HepG2 (cell line): ENCODE measurements around the gene RAX. TPM values are rescaled to one million over a fixed set of nuclear protein-coding genes. Genes with fewer than 3 reads are reported as not detected.

Experiments
- ATAC-seq: fragments of 200-7000 bp; cut with Tn5 transposase; 3 replicates; pipeline ENCODE4 v1.9.1; 2020; ENCODE audit warnings: mild to moderate bottlenecking, moderate library complexity
- BruUV-seq: library from RNA; stranded (reverse); fragments of 400-500 nt; replicated peaks from 2 replicates; lab custom pipeline; 2021; lab: Mats Ljungman, UMichigan
- CTCF ChIA-PET: fragments of 300-600 bp; formaldehyde crosslinking; extraction: SDS; loops from one replicate; lab custom pipeline; 2021; ENCODE audit warnings: low total read pairs, inconsistent platforms, low intra/inter-chr PET ratio; lab: Yijun Ruan, JAX
- POLR2A ChIA-PET: fragments of 350-600 bp; sonication (Branson Sonifier 250); formaldehyde crosslinking; loops from one replicate; lab custom pipeline; 2020; ENCODE audit warnings: antibody characterized with exemption, inconsistent platforms; lab: Yijun Ruan, JAX
- DNase-seq: peaks from one replicate; pipeline ENCODE4 v3.0.0-alpha.2; 2015; ENCODE audit warnings: low spot score
- FAIRE-seq: peaks from 3 replicates; lab custom pipeline; 2011; peaks lifted over from hg19 to GRCh38; lab: Jason Lieb, UNC
- H2AFZ ChIP-seq: one replicate; pipeline ENCODE4 v1.6.1; 2011; ENCODE audit warnings: low read length, inconsistent platforms
- H3K27ac ChIP-seq: fragments of 300-600 bp; 3 replicates; pipeline ENCODE4 v1.8.0; 2011; ENCODE audit warnings: mixed run types, mild to moderate bottlenecking, mixed read lengths, low read length, inconsistent platforms; ENCODE audit not compliant: insufficient read depth; ENCODE audit errors: extremely low read length
- H3K27me3 ChIP-seq, 2 experiments: fragments of 200-600 bp in 1 of 2; 2 replicates in 1 of 2; 3 replicates in 1 of 2; pipeline versions ENCODE4 v1.6.0 to v1.8.0; 2011; ENCODE audit warnings: low read length in 2 of 2, mild to moderate bottlenecking in 2 of 2, moderate library complexity in 2 of 2, inconsistent platforms in 1 of 2; ENCODE audit not compliant: insufficient read depth in 2 of 2, control insufficient read depth in 1 of 2
- H3K36me3 ChIP-seq, 2 experiments: fragments of 200-600 bp in 1 of 2; replicated peaks in 1 of 2; 2 replicates in 1 of 2; 3 replicates in 1 of 2; pipeline versions ENCODE4 v1.5.1 to v1.8.0; 2011; ENCODE audit warnings: low read length in 2 of 2, inconsistent platforms in 1 of 2; ENCODE audit not compliant: insufficient read depth in 2 of 2, control insufficient read depth in 1 of 2
- H3K4me1 ChIP-seq: 2 replicates; pipeline ENCODE4 v1.5.1; 2012; ENCODE audit warnings: low read length, inconsistent platforms; ENCODE audit not compliant: insufficient read depth
- H3K4me2 ChIP-seq: 2 replicates; pipeline ENCODE4 v1.6.0; 2011; ENCODE audit warnings: low read depth, low read length, inconsistent platforms
- H3K4me3 ChIP-seq, 3 experiments: fragments of 200-600 bp in 1 of 3; sonication (generic), shearing (Covaris generic) in 1 of 3; replicated peaks in 1 of 3; 2 replicates each; pipeline ENCODE4 v1.5.1; 2011 to 2016; ENCODE audit warnings: low read length in 3 of 3, inconsistent platforms in 2 of 3, low read depth in 2 of 3, mild to moderate bottlenecking in 2 of 3, control low read depth in 1 of 3, mixed read lengths in 1 of 3; ENCODE audit not compliant: insufficient read depth in 1 of 3
- H3K79me2 ChIP-seq: one replicate; pipeline ENCODE4 v1.6.1; 2011; ENCODE audit warnings: low read length, inconsistent platforms; ENCODE audit not compliant: insufficient read depth
- H3K9ac ChIP-seq: 2 replicates; pipeline ENCODE4 v1.6.0; 2011; ENCODE audit warnings: mild to moderate bottlenecking, low read depth, low read length, inconsistent platforms; ENCODE audit not compliant: insufficient read depth
- H3K9me3 ChIP-seq: 2 replicates; pipeline ENCODE4 v1.5.1; 2012; ENCODE audit warnings: mild to moderate bottlenecking, low read length
- H4K20me1 ChIP-seq: 2 replicates; pipeline ENCODE4 v1.6.0; 2011; ENCODE audit warnings: inconsistent platforms, mild to moderate bottlenecking, low read length, moderate library complexity; ENCODE audit not compliant: insufficient read depth
- ELF4 ChIP-seq: sonication (generic); formaldehyde crosslinking; IDR thresholded peaks from 2 replicates; pipeline ENCODE4 v1.5.0; 2020; ENCODE audit warnings: missing genetic modification reagents, mild to moderate bottlenecking, moderate library complexity, borderline replicate concordance
- IRX3 ChIP-seq: sonication (generic); formaldehyde crosslinking; IDR thresholded peaks from 2 replicates; pipeline ENCODE4 v1.8.1; 2023; ENCODE audit warnings: mild to moderate bottlenecking, low read depth, missing genetic modification reagents, borderline replicate concordance
- MED1 ChIP-seq: sonication (generic); formaldehyde crosslinking; IDR thresholded peaks from 2 replicates; pipeline ENCODE4 v1.4.0; 2020; ENCODE audit warnings: missing genetic modification reagents
- NFE2 ChIP-seq: sonication (generic); formaldehyde crosslinking; IDR thresholded peaks from 2 replicates; pipeline ENCODE4 v1.4.0; 2020; ENCODE audit warnings: missing genetic modification reagents
- PAX8 ChIP-seq: sonication (generic); formaldehyde crosslinking; IDR thresholded peaks from 2 replicates; pipeline ENCODE4 v1.8.0; 2022; ENCODE audit warnings: mild to moderate bottlenecking, missing genetic modification reagents, borderline replicate concordance
- SAFB2 ChIP-seq: sonication (generic); formaldehyde crosslinking; IDR thresholded peaks from 2 replicates; pipeline ENCODE4 v1.5.1; 2020; ENCODE audit warnings: missing genetic modification reagents, low read depth, mild to moderate bottlenecking, borderline replicate concordance
- STAG1 ChIP-seq: sonication (generic); formaldehyde crosslinking; IDR thresholded peaks from 2 replicates; pipeline ENCODE4 v1.4.0; 2020; ENCODE audit warnings: missing genetic modification reagents
- ZMYM4 ChIP-seq: sonication (generic); formaldehyde crosslinking; IDR thresholded peaks from 2 replicates; pipeline ENCODE4 v1.8.1; 2023; ENCODE audit warnings: mild to moderate bottlenecking, missing genetic modification reagents
- ZNF720 ChIP-seq: sonication (generic); formaldehyde crosslinking; IDR thresholded peaks from 2 replicates; pipeline ENCODE4 v1.4.0; 2020; ENCODE audit warnings: missing genetic modification reagents
- ZNF766 ChIP-seq: sonication (generic); formaldehyde crosslinking; IDR thresholded peaks from 2 replicates; pipeline ENCODE4 v1.5.0; 2020; ENCODE audit warnings: missing genetic modification reagents, borderline replicate concordance
- ZNF768 ChIP-seq: sonication (generic); formaldehyde crosslinking; IDR thresholded peaks from 2 replicates; pipeline ENCODE4 v1.4.0; 2020; ENCODE audit warnings: missing genetic modification reagents
- ZNF772 ChIP-seq: sonication (generic); formaldehyde crosslinking; IDR thresholded peaks from 2 replicates; pipeline ENCODE4 v1.5.0; 2020; ENCODE audit warnings: mild to moderate bottlenecking, missing genetic modification reagents
- WGBS: methylation state at CpG from one replicate; pipeline ENCODE4 v1.1.6; 2017; ENCODE audit warnings: low lambda C conversion rate; 5-methylcytosine and 5-hydroxymethylcytosine counted together
- in situ Hi-C: cut with HindIII; loops from 2 replicates; pipeline ENCODE4 v1.10.0; 2017; ENCODE audit warnings: low pct_unique_long_range_greater_than_20kb; ENCODE audit not compliant: extremely low pct_ligation_motif_present
- intact Hi-C: fragments of 100-400 bp; cut with micrococcal nuclease; formaldehyde crosslinking; loops from one replicate; pipeline ENCODE4 v1.10.0; 2022; ENCODE audit not compliant: unreplicated experiment
- polyA plus RNA-seq, 8 experiments: library from polyadenylated mRNA; depleted of rRNA in 3 of 8; stranded (reverse) in 7 of 8; unstranded in 1 of 8; fragments of >200 nt; fragmentation: Illumina TruSeq in 4 of 8; extraction: Trizol in 4 of 8; gene quantifications; 2 replicates each; pipeline versions ENCODE4 v1.2.1 to v1.2.3, GENCODE V29; 2011 to 2016; ENCODE audit warnings: low read depth in 4 of 8, missing spikeins in 1 of 8, mixed read lengths in 1 of 8; ENCODE audit not compliant: insufficient read depth in 1 of 8
- total RNA-seq, 5 experiments: library from RNA; depleted of rRNA; stranded (reverse); fragments of >200 nt; fragmentation: Illumina TruSeq; extraction: Trizol; gene quantifications; 2 replicates each; pipeline ENCODE4 v1.2.3, GENCODE V29; 2016; ENCODE audit warnings: low read depth in 1 of 5
- TF ChIP-seq, protein P1 (sequence below): sonication (generic); formaldehyde crosslinking; conservative IDR thresholded peaks from 2 replicates; pipeline ENCODE4 v1.8.0; 2022; ENCODE audit warnings: missing genetic modification reagents
- TF ChIP-seq, protein P2 (sequence below): sonication (generic); formaldehyde crosslinking; IDR thresholded peaks from 2 replicates; pipeline ENCODE4; 2020; ENCODE audit warnings: missing genetic modification reagents, mild to moderate bottlenecking, borderline replicate concordance
- TF ChIP-seq, protein P3 (sequence below): sonication (generic); formaldehyde crosslinking; IDR thresholded peaks from 2 replicates; pipeline ENCODE4 v1.4.0; 2020; ENCODE audit warnings: missing genetic modification reagents, borderline replicate concordance
- TF ChIP-seq, protein P4 (sequence below): sonication (generic); formaldehyde crosslinking; IDR thresholded peaks from 2 replicates; pipeline ENCODE4 v1.5.0; 2020; ENCODE audit warnings: missing genetic modification reagents

RAX gene
- total and polyA plus RNA-seq, 2 of the 13 experiments (the other 11 are each of a cell fraction or from before 2014, with no cell fraction given): not detected

DNA sequence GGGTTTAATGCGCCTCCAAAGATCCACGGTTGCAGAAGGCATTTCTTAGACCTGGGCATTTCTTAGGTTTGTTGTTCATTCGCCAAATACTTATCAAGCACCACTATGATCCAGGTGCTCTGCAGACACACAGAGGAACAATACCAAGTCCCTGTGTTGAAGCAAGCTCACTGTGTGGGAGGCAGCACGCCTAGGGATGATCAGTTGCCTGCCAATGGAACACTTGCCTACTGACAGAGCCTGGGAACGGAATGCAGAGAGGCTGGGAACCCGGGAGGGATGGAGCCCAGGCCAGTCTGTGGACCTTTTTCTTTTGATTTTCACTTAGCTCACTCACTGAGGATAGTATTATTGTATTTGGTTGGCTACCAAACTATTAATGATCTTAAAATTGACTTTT lies 55.2 kb downstream of the RAX start:
- Histone ChIP-seq H2AFZ (no peak overlapping the region), H3K9ac (no peak overlapping the region), H3K4me1 (no peaks in the 10 kb centered on the region), H3K4me2 (no peak overlapping the region), H3K9me3 (no peaks in the 10 kb centered on the region), H3K27me3 (peaks cover 9 to 39% of the 10 kb centered on the region in 2 experiments; a peak in 4 of 5 replicates), H3K79me2 (no peaks in the 10 kb centered on the region), H4K20me1 (no peaks in the 10 kb centered on the region), H3K4me3 (no peak overlapping the region), H3K36me3 (no peaks in the 10 kb centered on the region), H3K27ac (no peak overlapping the region)
- in situ Hi-C loops: no loop called here
- DNase-seq: no peak
- BruUV-seq: no TSS peak
- WGBS: 7% methylated on average over 4 of the region's 6 CpGs
- no peak for ATAC-seq
- intact Hi-C loops: no loop called here
- CTCF ChIA-PET: no interaction called here
- no peak for FAIRE-seq
- POLR2A ChIA-PET: no interaction called here
- TF ChIP-seq PAX8 (CRISPR knock-in tag): no peak
- TF ChIP-seq, protein P1, sequence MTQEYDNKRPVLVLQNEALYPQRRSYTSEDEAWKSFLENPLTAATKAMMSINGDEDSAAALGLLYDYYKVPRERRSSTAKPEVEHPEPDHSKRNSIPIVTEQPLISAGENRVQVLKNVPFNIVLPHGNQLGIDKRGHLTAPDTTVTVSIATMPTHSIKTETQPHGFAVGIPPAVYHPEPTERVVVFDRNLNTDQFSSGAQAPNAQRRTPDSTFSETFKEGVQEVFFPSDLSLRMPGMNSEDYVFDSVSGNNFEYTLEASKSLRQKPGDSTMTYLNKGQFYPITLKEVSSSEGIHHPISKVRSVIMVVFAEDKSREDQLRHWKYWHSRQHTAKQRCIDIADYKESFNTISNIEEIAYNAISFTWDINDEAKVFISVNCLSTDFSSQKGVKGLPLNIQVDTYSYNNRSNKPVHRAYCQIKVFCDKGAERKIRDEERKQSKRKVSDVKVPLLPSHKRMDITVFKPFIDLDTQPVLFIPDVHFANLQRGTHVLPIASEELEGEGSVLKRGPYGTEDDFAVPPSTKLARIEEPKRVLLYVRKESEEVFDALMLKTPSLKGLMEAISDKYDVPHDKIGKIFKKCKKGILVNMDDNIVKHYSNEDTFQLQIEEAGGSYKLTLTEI (CRISPR knock-in tag): no peak
- no peak for TF ChIP-seq SAFB2 (CRISPR knock-in tag)
- no peak for TF ChIP-seq ZNF766 (CRISPR knock-in tag)
- no peak for TF ChIP-seq MED1 (CRISPR knock-in tag)
- no peak for TF ChIP-seq ZNF768 (CRISPR knock-in tag)
- TF ChIP-seq, protein P2, sequence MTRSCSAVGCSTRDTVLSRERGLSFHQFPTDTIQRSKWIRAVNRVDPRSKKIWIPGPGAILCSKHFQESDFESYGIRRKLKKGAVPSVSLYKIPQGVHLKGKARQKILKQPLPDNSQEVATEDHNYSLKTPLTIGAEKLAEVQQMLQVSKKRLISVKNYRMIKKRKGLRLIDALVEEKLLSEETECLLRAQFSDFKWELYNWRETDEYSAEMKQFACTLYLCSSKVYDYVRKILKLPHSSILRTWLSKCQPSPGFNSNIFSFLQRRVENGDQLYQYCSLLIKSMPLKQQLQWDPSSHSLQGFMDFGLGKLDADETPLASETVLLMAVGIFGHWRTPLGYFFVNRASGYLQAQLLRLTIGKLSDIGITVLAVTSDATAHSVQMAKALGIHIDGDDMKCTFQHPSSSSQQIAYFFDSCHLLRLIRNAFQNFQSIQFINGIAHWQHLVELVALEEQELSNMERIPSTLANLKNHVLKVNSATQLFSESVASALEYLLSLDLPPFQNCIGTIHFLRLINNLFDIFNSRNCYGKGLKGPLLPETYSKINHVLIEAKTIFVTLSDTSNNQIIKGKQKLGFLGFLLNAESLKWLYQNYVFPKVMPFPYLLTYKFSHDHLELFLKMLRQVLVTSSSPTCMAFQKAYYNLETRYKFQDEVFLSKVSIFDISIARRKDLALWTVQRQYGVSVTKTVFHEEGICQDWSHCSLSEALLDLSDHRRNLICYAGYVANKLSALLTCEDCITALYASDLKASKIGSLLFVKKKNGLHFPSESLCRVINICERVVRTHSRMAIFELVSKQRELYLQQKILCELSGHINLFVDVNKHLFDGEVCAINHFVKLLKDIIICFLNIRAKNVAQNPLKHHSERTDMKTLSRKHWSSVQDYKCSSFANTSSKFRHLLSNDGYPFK (CRISPR knock-in tag): no peak
- no peak for TF ChIP-seq STAG1 (CRISPR knock-in tag)
- TF ChIP-seq, protein P3, sequence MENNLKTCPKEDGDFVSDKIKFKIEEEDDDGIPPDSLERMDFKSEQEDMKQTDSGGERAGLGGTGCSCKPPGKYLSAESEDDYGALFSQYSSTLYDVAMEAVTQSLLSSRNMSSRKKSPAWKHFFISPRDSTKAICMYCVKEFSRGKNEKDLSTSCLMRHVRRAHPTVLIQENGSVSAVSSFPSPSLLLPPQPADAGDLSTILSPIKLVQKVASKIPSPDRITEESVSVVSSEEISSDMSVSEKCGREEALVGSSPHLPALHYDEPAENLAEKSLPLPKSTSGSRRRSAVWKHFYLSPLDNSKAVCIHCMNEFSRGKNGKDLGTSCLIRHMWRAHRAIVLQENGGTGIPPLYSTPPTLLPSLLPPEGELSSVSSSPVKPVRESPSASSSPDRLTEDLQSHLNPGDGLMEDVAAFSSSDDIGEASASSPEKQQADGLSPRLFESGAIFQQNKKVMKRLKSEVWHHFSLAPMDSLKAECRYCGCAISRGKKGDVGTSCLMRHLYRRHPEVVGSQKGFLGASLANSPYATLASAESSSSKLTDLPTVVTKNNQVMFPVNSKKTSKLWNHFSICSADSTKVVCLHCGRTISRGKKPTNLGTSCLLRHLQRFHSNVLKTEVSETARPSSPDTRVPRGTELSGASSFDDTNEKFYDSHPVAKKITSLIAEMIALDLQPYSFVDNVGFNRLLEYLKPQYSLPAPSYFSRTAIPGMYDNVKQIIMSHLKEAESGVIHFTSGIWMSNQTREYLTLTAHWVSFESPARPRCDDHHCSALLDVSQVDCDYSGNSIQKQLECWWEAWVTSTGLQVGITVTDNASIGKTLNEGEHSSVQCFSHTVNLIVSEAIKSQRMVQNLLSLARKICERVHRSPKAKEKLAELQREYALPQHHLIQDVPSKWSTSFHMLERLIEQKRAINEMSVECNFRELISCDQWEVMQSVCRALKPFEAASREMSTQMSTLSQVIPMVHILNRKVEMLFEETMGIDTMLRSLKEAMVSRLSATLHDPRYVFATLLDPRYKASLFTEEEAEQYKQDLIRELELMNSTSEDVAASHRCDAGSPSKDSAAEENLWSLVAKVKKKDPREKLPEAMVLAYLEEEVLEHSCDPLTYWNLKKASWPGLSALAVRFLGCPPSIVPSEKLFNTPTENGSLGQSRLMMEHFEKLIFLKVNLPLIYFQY: no peak
- TF ChIP-seq ZMYM4 (CRISPR knock-in tag): no peak
- TF ChIP-seq NFE2: no peak
- TF ChIP-seq, protein P4, sequence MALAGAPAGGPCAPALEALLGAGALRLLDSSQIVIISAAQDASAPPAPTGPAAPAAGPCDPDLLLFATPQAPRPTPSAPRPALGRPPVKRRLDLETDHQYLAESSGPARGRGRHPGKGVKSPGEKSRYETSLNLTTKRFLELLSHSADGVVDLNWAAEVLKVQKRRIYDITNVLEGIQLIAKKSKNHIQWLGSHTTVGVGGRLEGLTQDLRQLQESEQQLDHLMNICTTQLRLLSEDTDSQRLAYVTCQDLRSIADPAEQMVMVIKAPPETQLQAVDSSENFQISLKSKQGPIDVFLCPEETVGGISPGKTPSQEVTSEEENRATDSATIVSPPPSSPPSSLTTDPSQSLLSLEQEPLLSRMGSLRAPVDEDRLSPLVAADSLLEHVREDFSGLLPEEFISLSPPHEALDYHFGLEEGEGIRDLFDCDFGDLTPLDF (CRISPR knock-in tag): no peak
- TF ChIP-seq IRX3 (CRISPR knock-in tag): no peak
- TF ChIP-seq ZNF720 (CRISPR knock-in tag): no peak
- TF ChIP-seq ELF4 (CRISPR knock-in tag): no peak
- TF ChIP-seq ZNF772 (CRISPR knock-in tag): no peak
